ENCODE measurements around the gene GPR158.

Gene GPR158

DNA sequence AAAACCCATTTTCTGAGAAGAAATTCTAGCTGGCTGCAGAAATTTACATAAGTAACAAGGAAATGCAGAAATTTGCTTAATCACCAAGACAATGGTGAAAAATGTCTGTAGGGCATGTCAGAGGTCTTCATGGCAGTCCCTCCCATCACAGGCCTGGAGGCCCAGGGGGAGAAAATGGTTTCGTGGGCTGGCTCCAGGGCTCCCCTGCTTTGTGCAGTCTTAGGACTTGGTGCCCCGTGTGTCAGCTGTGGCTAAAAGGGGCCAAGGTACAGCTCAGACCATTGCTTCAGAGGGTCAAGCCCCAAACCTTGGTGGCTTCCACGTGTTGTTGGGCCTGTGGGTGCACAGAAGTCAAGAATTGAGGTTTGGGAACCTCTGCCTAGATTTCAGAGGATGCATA lies 215.9 kb downstream of the GPR158 start:
- DNase-seq (ENCODE audit: low read depth) = no peak

- DNase-seq (ENCODE audit: low read depth) = no peak
Measured at GRCh38 chr10:25392132-25392531, 217.3 kb downstream of the GPR158 start.

- no peak for DNase-seq (ENCODE audit: low read depth)
Measured at GRCh38 chr10:25393621-25394020, 218.8 kb downstream of the GPR158 start.

GRCh38 chr10:25398680-25399079 lies 223.9 kb downstream of the GPR158 start:
- DNase-seq (ENCODE audit: low read depth) = no peak

DNA sequence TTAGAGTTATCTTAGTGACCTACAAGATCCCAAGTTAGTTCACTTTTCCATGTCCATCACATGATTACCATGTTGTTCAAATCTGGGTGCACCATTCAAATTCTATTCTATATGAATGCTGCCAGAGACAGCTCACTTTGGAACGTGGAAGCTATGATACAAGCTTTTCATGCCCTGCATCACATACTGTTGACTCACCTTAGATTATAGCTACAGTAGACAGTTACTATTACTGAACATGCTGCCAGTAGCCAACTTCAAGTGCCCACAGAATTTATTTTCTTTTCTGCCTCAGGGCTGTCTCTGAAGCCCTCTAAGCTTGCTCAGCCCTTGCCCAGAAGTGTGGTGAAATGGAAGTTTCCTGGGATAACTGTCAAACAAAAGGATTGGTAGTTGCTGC lies 231.1 kb downstream of the GPR158 start:
- DNase-seq (ENCODE audit: low read depth) = no peak

DNA sequence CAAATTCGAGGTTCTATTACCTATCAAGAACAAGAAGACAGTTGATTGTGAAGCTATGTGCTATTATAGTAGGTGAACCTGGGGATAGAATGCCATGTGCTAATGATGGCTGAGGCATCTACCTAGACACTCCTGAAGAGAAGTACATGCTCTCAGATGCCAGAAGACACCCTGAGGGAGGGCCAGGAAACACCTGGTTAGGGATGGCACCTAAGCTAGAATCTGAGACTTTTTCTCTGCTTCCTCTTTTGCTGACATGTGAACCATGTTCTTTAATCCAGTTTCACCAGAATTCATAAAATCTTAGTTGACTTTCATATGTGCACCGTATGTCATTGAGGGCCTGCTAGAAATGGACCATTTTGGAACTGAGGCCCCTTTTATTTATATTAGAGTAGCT lies 242.8 kb downstream of the GPR158 start:
- DNase-seq (ENCODE audit: low read depth) = no peak

DNA sequence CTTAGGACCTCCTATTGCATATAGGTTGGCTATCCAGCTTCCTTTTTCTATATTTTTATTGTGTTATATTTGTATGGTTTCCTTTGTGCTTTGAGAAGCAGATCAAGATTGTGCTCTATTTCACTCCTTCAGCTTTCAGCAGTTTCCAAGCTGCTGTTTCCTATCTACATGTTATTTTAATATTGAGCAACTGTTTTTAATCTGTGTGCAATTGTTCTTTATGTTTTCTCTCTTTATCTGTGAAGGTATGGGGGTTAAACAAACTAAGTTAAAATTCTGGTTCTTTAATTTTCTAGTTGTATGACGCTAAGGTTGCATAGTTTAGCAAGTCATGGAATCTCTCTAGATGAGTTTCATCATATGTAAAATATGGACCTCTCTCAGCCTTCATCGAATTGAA lies 251.0 kb downstream of the GPR158 start:
- DNase-seq (ENCODE audit: low read depth) = no peak

DNA sequence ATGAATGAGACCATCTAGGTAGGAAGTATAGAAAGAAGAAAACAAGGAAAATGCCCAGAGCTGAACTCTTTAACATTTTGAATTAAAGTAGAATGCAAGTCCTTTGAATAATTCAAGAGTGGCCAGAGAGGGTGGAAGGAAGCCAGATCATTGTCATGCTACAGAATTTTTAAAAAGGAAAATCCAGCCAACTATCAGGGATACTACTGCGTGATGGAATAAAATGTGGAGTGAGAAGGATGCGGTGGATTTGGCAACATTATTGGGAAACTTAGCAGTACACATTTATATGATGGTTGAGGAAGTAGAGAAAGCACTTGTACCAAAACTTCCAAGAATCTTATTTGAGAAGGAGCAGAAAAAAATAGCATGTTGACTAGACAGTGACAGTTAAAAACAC lies 261.6 kb downstream of the GPR158 start:
- DNase-seq (ENCODE audit: low read depth) = no peak

DNA sequence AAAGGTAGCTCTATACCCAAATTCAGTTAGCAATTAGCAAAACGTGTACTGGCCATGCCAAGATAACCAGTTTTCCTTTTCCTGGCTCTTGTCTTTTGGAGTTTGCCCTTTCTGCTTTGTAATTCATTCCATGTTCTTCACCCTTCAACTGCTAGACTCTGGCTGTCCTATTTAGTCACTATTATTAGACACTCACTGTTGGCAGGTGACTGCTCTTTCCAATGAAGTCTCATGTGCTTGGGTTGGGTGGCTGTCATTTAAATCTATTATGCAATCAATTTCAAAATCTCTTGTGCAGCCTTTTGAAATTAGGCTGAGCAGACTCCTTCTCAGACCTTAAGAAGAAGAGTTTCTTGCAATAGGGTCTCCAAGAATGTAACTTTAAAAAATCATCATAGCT lies 266.5 kb downstream of the GPR158 start:
- DNase-seq (ENCODE audit: low read depth) = no peak

GRCh38 chr10:25444266-25444665 lies 269.5 kb downstream of the GPR158 start:
- no peak for DNase-seq (ENCODE audit: low read depth)

DNA sequence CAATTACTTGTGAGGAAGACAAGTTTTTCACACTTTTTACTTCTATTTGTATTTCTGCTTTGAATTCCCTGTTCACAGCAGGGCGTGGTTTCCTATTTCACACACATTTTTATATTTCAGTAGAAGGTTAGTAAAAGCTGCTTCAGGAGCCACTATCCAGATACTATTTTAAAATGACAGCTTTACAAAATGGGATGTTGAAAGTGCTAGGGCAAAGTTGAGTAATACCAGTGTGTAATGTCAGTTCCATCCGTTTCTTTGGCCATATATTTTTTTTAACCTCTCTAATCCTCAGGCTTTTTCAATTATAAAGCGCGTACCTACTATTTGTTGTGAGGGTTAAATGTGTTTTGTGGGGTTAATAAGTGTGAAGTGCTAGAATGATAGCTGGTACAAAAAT lies 276.6 kb downstream of the GPR158 start:
- no peak for DNase-seq (ENCODE audit: low read depth)

DNA sequence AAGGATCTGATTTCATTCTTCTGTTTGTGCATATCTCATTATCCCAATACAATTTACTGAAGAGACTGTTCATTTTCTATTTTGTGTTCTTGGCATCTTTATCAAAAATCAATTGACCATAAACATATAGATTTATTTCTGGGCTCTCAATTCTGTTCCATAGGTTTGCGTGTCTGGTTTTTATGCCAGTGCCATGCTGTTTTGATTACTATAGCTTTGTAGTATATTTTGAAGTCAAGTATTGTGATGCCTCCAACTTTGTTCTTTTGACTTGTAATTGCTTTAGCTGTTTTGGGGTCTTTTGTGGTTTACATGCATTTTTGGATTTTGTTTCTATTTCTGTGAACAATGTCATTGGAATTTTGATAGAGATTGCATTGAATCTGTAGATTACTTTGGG lies 278.8 kb downstream of the GPR158 start:
- no peak for DNase-seq (ENCODE audit: low read depth)

DNA sequence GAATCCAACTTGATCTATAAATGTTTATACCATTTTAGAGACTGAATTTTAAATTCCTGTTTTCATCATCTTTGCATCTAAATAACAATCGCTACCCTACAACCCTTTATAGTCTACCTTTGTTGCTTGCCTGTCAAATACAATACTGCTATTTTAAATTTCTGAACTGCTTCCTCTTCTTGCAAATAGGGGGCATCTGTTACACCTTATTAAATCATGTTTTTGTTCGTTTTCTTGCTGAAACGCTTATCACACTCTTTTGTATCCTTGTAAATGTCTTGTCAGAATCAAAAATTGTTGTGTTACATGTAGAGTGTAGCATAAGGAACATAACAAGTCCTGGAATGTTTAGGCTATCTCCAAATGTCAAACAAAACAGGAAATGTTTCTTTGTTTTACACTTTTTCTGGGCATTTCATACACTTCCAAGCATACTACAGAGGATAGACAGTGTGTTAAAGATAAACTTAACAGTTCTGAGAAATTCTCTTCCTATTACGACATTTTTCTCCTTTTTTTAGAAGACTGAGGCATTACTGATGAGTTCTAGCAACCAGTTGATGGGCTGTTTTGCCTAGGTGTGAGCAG lies 281.3 kb downstream of the GPR158 start:
- DNase-seq (ENCODE audit: low read depth) = no peak

- DNase-seq (ENCODE audit: low read depth) = no peak
Measured at GRCh38 chr10:25457552-25457951, 282.8 kb downstream of the GPR158 start.

- no peak for DNase-seq (ENCODE audit: low read depth)
Measured at GRCh38 chr10:25465582-25466372, 291.0 kb downstream of the GPR158 start.

DNA sequence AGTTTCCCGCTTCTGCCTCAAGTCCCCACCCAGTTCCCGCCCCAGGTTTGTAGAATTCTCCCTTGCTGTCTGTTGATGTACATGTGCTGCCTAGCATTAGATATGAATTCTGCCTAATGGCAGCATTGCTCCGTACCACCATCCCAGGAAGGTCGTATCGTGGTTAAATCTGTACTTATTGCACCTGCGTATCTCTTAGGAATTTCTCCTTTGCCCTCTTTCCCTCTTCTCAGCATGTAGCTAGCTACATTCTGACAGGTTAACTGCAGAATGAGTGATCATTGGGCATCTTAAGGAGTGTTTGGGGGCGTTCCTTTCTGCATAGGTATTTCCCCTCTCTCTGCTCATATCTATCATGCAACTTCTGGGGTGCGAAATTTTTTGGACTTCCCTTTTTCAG lies 293.1 kb downstream of the GPR158 start:
- no peak for DNase-seq (ENCODE audit: low read depth)

GRCh38 chr10:25481467-25481866 lies 306.7 kb downstream of the GPR158 start:
- no peak for DNase-seq (ENCODE audit: low read depth)

GRCh38 chr10:25483999-25484398 lies 309.2 kb downstream of the GPR158 start:
- DNase-seq (ENCODE audit: low read depth) = no peak

GRCh38 chr10:25487266-25487665 lies 312.5 kb downstream of the GPR158 start:
- DNase-seq (ENCODE audit: low read depth) = no peak

DNA sequence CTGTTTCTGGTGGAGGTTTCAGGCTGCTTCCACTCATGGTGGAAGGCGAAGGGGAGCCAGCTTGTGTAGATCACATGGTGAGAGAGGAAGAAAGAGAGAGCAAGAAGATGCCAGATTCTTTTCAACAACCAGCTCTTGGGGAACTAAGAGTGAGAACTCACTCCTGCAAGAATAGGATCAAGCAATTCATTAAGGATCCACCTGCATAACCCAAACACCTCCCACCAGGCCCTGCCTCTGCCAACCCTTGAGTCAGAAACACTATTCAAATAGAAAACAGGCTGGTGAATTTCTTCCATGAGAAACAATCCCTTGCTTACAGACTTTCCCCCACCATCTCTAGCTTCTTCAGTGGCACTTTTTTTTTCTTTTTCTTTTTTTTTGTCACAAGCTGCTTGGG lies 317.2 kb downstream of the GPR158 start:
- no peak for DNase-seq (ENCODE audit: low read depth)

DNA sequence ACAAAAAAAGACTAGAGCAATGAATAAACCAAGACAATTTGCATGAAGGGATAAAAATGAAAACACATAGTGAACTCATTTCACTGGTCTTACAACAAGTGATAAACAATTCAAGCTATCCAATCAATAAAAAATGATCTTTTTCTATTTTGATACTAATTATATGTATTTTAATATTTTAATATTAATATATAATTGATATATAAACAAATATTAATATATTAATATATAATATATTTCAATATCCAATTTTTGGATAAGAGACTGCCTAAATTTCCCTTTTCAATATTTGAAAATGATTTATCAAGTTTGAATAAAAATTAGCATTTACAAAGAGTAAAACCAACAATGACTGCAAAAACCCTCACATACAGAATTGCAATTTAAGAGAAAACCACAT lies 317.9 kb downstream of the GPR158 start:
- DNase-seq (ENCODE audit: low read depth) = no peak

GRCh38 chr10:25493122-25493893 lies 318.5 kb downstream of the GPR158 start:
- no peak for DNase-seq (ENCODE audit: low read depth)

DNA sequence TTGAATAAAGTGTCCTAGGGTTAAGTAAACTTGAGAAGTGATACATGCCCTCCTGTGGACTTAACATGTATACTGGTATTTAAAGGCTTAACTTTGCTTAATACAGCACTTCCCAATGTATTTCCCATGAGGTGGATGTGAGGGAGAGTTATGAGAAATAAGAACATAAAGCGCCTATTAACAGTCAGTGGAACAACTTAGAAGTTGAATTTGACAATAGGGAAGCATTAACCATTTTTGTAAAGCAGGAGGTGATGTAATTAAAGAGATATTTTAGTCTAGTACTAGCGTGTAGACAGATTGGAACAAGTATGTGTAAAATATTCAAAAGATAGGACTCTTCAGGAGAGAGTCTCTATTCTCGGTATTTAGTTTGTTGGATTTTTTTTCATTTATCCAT lies 322.4 kb downstream of the GPR158 start:
- DNase-seq (ENCODE audit: low read depth) = no peak
